Measurements from ENCODE around the gene AANAT.
"Not testable (repeated sequence)": the region's sequence is repeated elsewhere in the genome, so short reads cannot be mapped to it uniquely, and the experiment has no call there.

Gene AANAT

DNA sequence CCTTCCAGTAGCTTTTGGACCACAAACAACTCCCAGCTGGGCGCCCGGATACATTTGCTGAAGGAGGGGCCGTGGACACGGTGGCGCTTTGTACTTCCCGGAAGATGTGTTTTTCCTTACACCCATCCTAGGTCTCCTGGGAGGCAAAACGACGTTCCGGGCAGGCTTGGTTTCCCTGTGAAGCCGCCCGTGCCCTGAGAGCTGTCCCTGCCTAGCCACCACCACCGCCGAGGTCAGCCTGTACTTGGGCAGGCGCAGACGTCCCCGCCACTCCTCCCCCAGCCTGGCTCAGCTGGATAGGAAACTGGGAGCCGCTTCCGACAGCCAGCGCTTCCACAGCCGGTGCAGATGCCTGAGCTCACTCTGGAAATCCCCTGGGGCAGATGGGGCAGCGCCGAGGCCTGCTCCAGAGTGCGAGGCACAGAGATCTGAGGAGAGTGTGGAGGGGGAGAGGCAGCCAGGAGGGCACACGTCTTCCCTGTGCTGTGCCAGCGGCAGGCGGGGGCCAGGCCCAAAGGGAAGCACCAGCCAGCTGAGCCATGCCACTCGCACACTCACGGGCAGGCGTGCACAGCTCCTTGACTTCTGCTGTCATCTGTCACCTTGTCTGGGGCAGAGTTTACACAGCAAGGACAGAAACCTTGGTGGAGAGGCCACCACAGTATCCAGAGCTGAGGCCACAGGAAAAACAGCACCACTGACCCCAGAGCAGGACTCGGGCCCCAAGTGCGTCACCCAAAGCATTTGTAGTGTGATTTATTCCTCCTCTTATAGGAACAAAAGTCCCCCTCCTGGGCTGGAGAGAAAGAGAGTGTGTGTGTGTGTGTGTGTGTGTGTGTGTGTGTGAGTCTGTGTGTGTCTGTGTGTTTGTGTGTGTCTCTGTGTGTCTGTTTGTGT is 30.8 kb downstream of the AANAT start:
- in situ Hi-C loops (cut with HindIII; ENCODE audit: low pct_ligation_motif_present, low pct_unique_long_range_greater_than_20kb, low sequenced_read_pairs) = no loop called here
- DNase-seq = peak; percentile 75

DNA sequence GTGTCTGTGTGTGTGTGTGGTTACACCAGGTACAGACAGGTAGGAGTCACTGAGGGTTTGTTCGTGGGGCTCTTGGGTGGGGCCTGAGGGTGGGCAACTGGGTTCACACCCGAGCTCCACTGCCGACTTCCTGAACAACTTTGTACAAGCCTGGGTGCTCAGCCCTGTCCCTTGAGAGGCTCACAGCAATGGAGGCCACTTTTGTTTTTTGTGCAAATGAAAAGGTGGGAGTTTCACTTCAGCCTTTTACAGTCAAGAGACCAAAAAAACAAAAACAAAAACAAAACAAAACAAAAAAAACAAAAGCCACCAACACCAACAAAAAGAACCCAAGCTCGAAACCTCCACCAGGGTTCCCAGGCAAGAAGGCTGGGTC is 31.5 kb downstream of the AANAT start:
- in situ Hi-C loops (cut with HindIII; ENCODE audit: low pct_ligation_motif_present, low pct_unique_long_range_greater_than_20kb, low sequenced_read_pairs) = no loop called here

DNA sequence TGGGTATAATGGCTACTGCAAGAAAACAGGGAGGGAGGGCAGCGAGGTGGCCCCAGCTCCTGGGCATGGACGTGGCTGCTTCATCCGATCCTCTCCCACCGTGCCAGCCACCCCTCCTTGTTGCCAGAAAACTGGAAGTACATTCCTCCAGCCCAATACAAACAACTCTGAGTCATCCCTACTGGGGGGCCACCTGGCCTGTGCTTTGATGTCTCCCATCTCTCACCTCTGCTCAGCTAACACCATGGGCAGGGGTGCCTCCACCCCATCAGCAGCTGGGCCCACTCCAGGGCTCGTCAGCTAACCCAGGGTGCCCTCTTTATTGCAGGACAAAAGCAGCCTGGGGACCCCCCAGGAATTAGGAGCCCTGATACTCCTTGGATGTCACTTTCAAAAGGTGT is 31.9 kb downstream of the AANAT start:
- in situ Hi-C loops (cut with HindIII; ENCODE audit: low pct_ligation_motif_present, low pct_unique_long_range_greater_than_20kb, low sequenced_read_pairs) = no loop called here

More for the DNA sequence above, 31.5 kb downstream of the AANAT start:
- no peak for DNase-seq

DNA sequence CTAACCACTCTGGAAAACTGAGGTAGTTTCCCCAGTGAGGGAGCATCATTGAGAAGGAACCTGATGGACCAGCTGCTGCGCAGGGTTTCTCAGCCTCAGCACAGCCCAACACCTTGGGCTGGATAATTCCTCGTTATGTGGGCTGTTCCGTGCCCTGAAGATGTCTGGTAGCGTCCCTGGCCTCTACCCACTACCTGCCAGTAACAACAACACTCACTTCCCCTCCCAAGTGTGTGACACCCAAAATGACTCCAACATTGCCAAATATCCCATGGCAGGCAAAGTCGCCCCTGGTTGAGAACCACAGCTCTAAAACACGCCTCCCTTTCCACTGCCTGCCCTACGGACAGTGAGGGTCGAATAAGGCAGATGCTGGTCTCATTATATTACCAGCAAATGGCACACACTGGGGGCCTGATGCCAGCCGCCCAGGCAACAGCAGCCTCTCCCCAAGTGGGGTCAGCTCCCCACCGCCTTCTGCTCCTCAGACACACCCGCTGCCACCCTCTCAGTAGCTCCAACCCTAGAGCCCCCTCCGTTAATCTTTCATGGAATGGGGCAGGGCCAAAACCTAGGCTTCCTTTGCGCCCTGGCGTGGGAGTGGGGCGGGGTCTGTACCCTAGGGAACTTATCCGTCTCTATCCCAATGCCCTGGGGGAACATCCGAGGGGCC is 32.8 kb downstream of the AANAT start:
- in situ Hi-C loops (cut with HindIII; ENCODE audit: low pct_ligation_motif_present, low pct_unique_long_range_greater_than_20kb, low sequenced_read_pairs) = no loop called here
- no peak for DNase-seq

More for the DNA sequence above, 31.9 kb downstream of the AANAT start:
- DNase-seq = no peak

DNA sequence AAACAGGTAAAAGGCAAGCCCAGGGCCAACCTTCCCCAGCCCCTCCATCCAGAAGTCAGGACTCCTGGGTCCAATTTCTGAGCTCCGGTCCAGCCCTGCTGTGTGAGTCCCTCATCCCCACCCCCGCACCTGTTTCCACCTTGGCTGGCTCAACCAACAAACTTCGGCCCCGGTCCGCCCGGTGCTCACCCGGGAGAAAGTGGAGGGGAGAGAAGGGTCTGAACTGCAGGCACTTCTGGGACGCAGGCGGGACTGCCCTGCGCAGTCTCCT is 33.3 kb downstream of the AANAT start:
- in situ Hi-C loops (cut with HindIII; ENCODE audit: low pct_ligation_motif_present, low pct_unique_long_range_greater_than_20kb, low sequenced_read_pairs) = no loop called here
- no peak for DNase-seq

DNA sequence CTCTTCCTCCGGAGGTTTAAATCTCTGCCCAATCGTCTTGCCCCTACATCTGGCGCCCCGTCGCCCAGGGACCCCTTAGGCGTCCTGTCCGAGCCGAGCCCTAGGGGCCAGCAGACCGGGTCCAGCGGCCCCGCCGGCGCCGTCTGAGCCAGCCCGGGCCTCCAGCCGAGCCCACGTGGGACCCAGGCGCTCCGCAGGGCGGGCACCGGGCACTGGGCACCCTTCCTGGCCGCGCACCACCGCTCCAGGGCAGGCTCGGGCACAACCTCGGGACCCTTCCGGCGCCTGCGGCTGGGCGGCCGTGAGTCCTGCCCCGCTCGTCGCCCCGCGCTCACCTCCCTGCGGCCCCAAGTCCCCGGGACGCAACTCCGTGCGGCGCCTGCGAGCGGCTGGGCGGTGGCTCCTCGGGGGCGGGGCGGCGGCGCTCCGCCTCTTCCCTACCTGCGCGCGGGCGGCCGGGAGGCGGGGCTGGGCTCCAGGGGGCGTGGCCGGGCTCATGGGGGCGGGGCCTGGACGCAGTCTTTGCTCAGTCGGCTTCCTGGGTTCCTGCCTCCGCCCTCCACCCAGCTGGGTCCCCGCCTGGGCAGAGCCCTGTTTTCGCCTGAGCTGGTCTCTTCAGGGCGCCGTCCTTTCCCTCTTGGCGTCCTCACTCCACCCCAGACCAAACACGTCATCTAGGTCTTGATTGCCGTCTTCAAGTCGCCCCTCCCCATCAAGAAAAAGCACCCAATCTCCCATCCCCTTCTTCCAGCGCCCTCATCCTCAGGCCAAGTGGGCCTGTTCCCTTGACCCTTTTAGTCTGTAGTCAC is 33.8 kb downstream of the AANAT start, which contains the start of gene RHBDF2:
Gene RHBDF2, minus strand, starts transcription at position 406 of the 809 bp plus-strand sequence. CDS start 19,899 bp downstream, outside the sequence.
- in situ Hi-C loops (cut with HindIII; ENCODE audit: low pct_ligation_motif_present, low pct_unique_long_range_greater_than_20kb, low sequenced_read_pairs) = no loop called here
- peak; percentile 85 for DNase-seq

DNA sequence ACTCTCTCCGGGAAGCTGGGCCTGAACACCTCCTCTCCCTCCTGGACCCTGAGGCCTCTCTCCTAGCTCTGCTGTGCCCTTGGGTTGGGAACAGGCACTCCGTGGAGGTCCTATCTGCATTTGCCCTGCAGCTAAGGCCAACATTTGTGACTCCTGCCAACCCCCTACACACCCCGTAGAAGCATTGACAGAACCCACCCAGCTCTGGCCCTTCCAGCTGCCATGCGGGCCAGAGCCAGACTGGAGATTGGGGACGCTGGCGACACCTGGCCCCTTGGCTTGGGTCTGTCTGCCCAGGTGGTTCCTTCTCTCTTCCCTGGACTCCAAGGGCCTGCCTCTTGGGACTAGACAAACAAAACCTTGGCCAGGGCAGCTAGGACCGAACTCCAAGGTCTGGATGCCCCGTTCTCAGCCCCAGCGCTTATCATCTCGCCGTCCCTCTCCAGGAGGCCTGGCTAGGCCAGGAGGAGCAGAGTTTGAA is 34.5 kb downstream of the AANAT start:
- no peak for DNase-seq
- in situ Hi-C loops (cut with HindIII; ENCODE audit: low pct_ligation_motif_present, low pct_unique_long_range_greater_than_20kb, low sequenced_read_pairs) = no loop called here

DNA sequence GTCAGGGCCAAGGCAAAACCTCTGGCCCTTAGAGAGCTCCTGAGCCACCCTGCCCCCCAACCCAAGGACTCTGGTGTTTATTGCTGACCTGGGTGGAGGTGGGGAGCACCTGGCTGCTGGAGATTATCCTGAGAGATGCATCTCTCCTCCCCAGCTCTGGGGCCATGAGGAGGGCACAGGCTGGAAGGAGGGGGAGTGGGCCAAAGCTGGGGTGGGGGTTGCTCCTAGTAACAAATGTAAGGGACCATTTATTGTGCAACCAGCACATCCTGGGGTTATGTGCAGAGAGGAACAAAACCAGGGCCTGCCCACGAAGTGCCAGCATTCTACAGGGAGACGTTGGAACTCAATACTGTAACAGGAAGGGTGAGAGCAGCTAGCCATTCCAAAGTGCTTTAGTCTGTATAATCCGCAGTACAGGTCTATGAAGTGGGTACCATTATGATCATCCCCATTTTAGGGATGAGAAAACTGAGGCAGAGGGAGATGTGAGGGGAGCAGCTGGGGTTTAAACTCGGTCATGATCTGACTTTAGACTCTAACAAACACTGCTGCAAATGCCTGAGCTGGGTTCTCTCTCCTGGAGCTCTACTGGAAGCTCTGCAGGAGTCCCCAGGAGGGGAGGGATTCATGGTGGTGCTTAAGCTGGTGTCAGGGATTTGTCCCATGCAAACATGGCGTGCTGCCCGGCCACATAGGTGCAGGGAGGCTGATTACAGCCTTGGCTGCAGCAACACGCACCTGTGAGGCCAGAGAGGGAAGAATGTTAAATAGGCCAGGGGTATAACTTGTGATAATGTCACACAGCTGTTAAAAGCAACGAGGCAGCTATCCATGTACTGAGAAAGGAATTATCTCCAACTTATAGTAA is 35.2 kb downstream of the AANAT start:
- in situ Hi-C loops (cut with HindIII; ENCODE audit: low pct_ligation_motif_present, low pct_unique_long_range_greater_than_20kb, low sequenced_read_pairs) = no loop called here

DNA sequence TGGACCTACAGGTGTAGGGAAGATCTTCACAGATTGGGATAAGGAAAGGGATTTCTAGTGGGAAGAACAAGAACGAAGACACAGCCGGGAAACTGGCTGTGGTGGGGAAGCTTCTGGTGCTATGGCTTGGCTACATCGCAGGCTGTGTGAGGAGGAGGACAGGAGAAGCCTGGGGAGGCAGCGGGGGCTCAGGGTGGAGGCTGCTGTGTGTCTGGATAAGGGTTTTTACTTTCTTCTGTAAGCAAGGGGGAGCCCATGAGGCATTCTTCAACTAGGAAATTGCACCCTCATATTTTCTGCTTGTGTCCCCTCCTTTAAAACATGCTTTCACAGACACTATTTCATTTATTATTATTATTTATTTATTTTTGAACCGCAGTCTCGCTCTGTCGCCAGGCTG is 36.7 kb downstream of the AANAT start:
- DNase-seq = peak; percentile 77
- in situ Hi-C loops (cut with HindIII; ENCODE audit: low pct_ligation_motif_present, low pct_unique_long_range_greater_than_20kb, low sequenced_read_pairs) = no loop called here

More for the DNA sequence above, 35.2 kb downstream of the AANAT start:
- no peak for DNase-seq

DNA sequence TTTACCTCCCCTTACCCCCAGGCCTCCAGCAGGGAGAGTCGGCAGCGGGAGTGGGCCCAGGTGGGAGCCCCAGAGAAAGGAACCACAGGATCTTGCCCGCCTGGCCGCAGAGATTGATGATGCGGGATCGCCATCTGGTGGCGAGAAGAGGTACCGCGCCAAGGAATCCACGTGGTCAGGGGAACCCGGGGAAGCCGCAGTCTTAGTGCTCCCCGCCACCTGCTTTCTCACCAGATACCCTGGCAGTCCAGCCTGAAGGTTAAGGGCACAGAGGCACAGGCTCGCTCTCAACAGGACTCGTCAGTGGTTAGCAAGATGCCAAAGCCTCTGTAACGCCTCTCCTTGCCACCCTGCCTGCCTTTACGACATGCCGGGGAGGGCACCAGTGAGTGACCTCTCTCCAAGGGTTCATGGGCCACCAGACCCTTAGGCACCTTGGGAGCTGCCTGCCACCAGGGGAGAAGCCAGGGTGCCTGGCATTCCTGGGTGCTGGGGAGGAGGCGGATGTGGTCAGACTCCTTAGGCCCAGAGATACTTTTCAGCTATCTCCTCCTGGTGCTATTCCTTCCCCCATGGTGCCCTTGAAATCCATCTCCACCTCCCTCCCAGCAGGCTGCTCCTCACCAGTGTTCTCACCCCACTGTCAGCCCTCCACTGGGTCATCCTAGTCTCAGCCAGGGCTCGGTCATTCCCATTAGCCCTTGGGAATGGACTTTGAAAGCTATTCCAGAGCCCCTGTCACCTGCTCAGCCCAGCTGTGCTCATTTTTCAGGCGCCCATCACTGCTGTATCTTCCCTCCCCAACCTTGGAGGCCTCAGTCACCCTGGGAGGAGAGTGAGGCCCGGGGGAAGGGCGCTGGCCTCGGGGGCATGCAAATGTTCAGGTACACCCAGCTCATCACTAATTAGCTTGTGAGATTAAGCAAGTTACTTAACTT is 39.3 kb downstream of the AANAT start:
- peak; percentile 73 for DNase-seq
- in situ Hi-C loops (cut with HindIII; ENCODE audit: low pct_ligation_motif_present, low pct_unique_long_range_greater_than_20kb, low sequenced_read_pairs) = no loop called here

DNA sequence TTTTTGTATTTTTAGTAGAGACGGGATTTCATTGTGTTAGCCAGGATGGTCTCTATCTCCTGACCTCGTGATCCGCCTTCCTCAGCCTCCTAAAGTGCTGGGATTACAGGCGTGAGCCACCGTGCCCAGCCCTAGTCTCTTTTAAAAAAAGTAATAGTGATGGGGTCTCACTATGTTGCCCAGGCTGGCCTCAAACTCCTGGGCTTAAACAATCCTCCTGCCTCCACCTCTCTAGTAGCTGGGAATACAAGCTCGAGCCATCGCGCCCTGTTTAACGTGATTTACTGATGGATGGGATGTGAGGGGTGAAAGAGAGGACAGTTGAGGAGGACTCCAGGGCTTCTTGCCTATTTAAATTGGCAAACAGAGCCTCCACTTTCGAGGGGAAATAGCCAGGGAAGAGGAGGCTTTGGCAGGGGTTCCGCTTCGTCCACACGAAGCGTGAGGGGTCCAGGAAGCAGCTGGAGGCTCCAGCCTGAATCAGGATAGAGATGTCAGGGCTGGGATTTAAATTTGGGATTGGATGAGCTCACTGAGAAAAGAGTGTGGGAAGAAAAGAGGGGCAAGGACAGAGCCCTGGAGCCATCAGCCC is 41.2 kb downstream of the AANAT start:
- DNase-seq; in situ Hi-C loops (cut with HindIII; ENCODE audit: low pct_ligation_motif_present, low pct_unique_long_range_greater_than_20kb, low sequenced_read_pairs): not testable (repeated sequence)

DNA sequence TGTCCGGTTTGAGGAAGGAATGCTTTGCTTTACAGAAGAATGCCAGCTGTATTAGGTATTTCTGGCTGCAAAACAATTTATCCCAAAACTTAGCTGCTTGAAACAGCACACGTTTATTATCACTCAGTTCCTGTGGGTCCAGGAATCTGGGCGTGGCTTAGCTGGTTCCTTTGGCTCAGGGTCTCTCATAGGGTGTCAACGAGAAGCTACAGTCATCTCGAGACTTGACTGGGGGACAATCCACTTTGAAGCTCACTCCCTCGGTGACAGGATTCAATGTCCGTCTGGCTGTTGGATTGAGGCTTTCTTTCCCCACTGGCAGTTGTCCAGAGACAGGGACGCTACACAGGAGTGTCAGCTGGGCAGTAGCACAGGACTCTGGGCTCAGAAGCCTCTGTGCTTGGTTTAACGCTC is 43.4 kb downstream of the AANAT start:
- no peak for DNase-seq
- in situ Hi-C loops (cut with HindIII; ENCODE audit: low pct_ligation_motif_present, low pct_unique_long_range_greater_than_20kb, low sequenced_read_pairs) = no loop called here

DNA sequence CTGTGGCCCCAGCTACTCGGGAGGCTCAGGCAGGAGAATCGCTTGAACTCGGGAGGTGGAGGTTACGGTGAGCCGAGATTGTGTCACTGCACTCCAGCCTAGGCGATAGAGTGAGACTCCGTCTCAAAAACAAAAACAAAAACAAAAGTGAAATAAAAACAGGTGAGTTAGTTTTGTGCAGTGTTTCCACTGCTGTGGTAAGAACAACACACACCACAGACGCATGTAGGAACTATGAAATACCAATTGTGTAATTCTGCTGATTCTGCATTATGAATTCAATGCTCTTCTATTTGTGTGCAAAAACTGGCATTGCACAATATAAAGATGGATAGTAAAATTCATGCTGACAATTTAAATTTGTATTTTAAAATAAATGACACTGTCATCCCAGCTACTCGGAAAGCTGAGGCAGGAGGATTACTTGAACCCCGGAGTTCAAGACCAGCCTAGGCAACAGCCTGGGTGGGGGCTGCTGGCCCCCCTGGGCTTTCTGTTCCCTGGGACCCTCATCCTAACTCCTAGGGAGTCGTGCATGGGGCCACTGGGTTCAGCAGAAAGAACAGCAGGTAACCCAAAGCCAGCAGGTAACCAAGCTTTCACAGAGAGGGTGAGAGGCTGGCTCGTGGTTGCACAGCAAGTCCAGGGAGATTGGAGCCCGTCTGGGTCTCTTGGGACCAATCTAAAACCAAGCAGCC is 44.4 kb downstream of the AANAT start:
- DNase-seq = no peak
- in situ Hi-C loops (cut with HindIII; ENCODE audit: low pct_ligation_motif_present, low pct_unique_long_range_greater_than_20kb, low sequenced_read_pairs) = no loop called here

DNA sequence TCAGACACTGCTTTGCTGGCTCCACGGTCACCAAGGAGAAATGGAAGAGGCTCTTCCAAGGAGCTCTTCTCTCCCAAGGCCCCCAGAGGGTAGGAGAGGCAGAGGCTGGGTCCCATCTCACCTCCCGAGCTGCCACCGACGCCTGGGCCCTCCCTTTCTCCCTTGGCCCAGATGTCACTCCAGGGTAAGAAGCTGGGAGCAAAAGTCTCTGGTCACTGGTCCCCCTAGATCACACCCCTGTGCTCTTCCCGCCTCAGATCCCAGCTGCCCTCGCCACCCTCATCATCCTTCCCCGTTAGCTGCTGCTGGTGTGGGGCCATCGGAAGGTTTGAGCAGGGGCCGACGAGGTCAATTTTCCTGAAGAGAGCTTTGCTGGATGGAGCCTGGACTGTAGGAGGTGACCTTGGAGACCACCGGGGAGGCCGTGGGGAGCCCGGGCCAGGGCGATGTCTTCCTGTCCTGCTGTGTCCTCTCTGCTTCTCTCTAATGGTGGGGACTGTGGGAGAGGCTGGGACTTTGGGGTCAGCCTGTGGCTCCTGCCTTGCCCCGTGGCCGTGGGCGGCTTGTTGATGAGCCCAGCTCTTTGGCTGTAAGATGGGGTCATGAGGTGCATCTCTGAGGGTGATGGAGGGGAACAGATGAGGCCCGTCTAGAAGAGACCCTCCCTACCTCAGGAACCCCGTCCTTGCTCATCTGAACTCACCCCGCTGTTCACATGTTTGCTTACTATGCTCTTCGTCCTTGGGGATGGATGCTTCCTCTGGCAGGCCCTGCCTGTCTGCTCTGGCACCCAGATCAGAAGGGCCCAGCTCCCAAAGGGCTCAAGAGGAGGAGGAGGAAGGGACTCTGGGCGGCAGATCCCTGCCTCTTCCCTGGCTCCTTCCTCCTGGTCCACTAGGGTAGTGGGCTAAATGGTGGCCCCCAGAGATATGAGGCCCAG is 45.2 kb downstream of the AANAT start:
- DNase-seq = no peak
- in situ Hi-C loops (cut with HindIII; ENCODE audit: low pct_ligation_motif_present, low pct_unique_long_range_greater_than_20kb, low sequenced_read_pairs) = no loop called here

DNA sequence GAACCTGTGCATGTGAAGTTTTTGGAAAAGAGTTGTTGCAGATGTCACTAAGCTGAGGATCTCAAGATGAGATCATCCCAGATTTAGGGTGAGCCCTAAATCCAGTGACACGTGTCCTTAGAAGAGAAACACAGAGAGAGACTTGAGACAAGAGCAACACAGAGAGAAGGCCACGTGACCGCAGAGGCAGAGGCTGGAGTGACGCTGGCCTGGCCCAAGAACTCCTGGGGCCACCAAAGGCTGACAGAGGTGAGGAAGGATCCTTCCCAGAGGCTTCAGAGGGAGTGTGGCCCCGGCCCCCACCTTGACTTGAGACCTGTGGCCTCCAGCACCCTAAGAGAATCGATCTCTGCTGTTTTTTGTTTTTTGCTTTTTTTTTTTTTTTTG is 45.9 kb downstream of the AANAT start:
- no peak for DNase-seq
- in situ Hi-C loops (cut with HindIII; ENCODE audit: low pct_ligation_motif_present, low pct_unique_long_range_greater_than_20kb, low sequenced_read_pairs) = no loop called here

Measured in ACHN (cell line).